Adipocyte (in vitro differentiated cells): ENCODE measurements around the gene TWF2.

Experiments used
- DNase-seq: peaks from one replicate; pipeline ENCODE4 v3.0.0-alpha.2; 2015; ENCODE audit warnings: low read depth
- H3K27me3 ChIP-seq: replicated peaks from 2 replicates; pipeline ENCODE4 v1.7.0; 2013; ENCODE audit warnings: mild to moderate bottlenecking, low read length, moderate library complexity; ENCODE audit not compliant: control insufficient read depth, insufficient read depth
- H3K36me3 ChIP-seq: 2 replicates; pipeline ENCODE4 v1.7.0; 2013; ENCODE audit warnings: low read length, mild to moderate bottlenecking, moderate library complexity; ENCODE audit not compliant: control insufficient read depth, insufficient read depth, severe bottlenecking
- H3K4me1 ChIP-seq: 2 replicates; pipeline ENCODE4 v1.7.0; 2013; ENCODE audit warnings: mild to moderate bottlenecking, low read length, moderate library complexity; ENCODE audit not compliant: control insufficient read depth, insufficient read depth
- H3K4me3 ChIP-seq: 2 replicates; pipeline ENCODE4 v1.7.0; 2013; ENCODE audit warnings: mild to moderate bottlenecking, low read length, moderate library complexity
- H3K9ac ChIP-seq: 2 replicates; pipeline ENCODE4 v1.7.0; 2013; ENCODE audit warnings: mild to moderate bottlenecking, low read length, moderate library complexity
- H3K9me3 ChIP-seq: 2 replicates; pipeline ENCODE4 v1.7.0; 2013; ENCODE audit warnings: mild to moderate bottlenecking, low read length, moderate library complexity; ENCODE audit not compliant: control insufficient read depth

Gene TWF2

GRCh38 chr3:52257911-52258310, 19.0 kb upstream of the TWF2 start:
- no peaks in the 10 kb centered on the region for H3K9me3 ChIP-seq
- H3K9ac ChIP-seq, result no peak overlapping the region
- peaks cover 98% of the 10 kb centered on the region for H3K36me3 ChIP-seq

DNA sequence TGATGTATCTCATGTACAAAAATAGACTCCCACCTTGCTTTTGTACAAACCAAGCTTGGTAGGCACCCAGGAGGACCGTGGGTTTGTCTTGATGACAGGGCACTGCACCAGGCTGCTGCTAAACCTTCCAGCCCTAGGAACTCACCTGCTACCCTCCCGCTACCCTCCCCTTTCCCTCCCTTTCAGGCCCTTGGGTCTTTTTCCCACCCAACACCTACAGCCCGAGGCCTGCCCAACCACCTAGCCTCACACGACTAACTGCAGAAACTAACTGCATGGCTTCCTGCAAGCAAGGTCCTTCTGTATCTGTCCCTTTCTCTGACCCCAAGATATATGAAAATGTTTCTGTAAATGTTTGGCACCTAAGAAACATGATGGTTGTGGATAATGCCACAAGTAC, 17.7 kb upstream of the TWF2 start:
- H3K36me3 ChIP-seq, result peaks cover 95% of the 10 kb centered on the region
- no peaks in the 10 kb centered on the region for H3K4me1 ChIP-seq
- no peak overlapping the region for H3K9ac ChIP-seq
- no peaks in the 10 kb centered on the region for H3K27me3 ChIP-seq
- H3K4me3 ChIP-seq, result no peak overlapping the region
- DNase-seq, result no peak
- no peaks in the 10 kb centered on the region for H3K9me3 ChIP-seq

More at GRCh38 chr3:52257911-52258310, 19.0 kb upstream of the TWF2 start:
- DNase-seq, result no peak
- H3K4me3 ChIP-seq, result no peak overlapping the region
- H3K4me1 ChIP-seq, result no peaks in the 10 kb centered on the region
- H3K27me3 ChIP-seq, result no peaks in the 10 kb centered on the region

- Histone ChIP-seq H3K4me3 (no peak overlapping the region), H3K27me3 (no peaks in the 10 kb centered on the region), H3K36me3 (peaks cover 95% of the 10 kb centered on the region), H3K9me3 (no peaks in the 10 kb centered on the region), H3K4me1 (no peaks in the 10 kb centered on the region), H3K9ac (no peak overlapping the region)
- DNase-seq, result no peak
Observed at GRCh38 chr3:52256159-52256558, 17.2 kb upstream of the TWF2 start.

GRCh38 chr3:52254608-52255007, 15.7 kb upstream of the TWF2 start:
- no peak for DNase-seq
- Histone ChIP-seq H3K27me3 (no peaks in the 10 kb centered on the region), H3K4me1 (no peaks in the 10 kb centered on the region), H3K9ac (no peak overlapping the region), H3K36me3 (peaks cover 96% of the 10 kb centered on the region), H3K9me3 (no peaks in the 10 kb centered on the region), H3K4me3 (no peak overlapping the region)

- no peaks in the 10 kb centered on the region for H3K4me1 ChIP-seq
- no peak overlapping the region for H3K4me3 ChIP-seq
- no peak for DNase-seq
- H3K9me3 ChIP-seq, result no peaks in the 10 kb centered on the region
- no peak overlapping the region for H3K9ac ChIP-seq
- H3K27me3 ChIP-seq, result no peaks in the 10 kb centered on the region
- peaks cover 96% of the 10 kb centered on the region for H3K36me3 ChIP-seq
Observed at GRCh38 chr3:52253314-52254304, 14.7 kb upstream of the TWF2 start.

DNA sequence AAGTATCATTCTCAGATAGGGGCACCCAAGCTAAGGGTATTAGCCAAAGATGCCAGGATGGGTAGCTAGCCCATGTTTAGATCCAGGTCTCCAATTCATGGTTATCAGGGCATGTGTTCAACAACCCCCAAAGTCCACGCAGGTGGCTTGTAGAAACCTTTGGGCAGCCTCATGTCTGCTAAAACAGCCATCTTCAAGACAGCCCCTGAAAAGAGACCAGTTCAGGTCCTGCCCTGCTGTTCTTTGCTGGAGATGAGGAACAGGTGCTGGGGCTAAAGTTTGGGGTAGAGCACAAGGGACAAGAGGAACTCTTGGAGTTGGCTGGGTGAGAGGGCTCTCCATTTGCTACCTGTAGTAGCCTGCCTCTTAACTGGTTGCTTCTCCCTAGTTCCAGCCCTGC, 11.2 kb upstream of the TWF2 start:
- H3K9me3 ChIP-seq, result no peaks in the 10 kb centered on the region
- peaks cover 63% of the 10 kb centered on the region for H3K36me3 ChIP-seq
- no peak overlapping the region for H3K9ac ChIP-seq
- H3K4me1 ChIP-seq, result peaks cover 14% of the 10 kb centered on the region
- no peaks in the 10 kb centered on the region for H3K27me3 ChIP-seq
- no peak for DNase-seq
- H3K4me3 ChIP-seq, result no peak overlapping the region

- Histone ChIP-seq H3K4me3 (no peak overlapping the region), H3K36me3 (peaks cover 59% of the 10 kb centered on the region), H3K27me3 (no peaks in the 10 kb centered on the region), H3K4me1 (peaks cover 19% of the 10 kb centered on the region), H3K9ac (no peak overlapping the region), H3K9me3 (no peaks in the 10 kb centered on the region)
- DNase-seq, result no peak
Observed at GRCh38 chr3:52249683-52250082, 10.7 kb upstream of the TWF2 start.

- Histone ChIP-seq H3K9me3 (no peaks in the 10 kb centered on the region), H3K4me1 (peaks cover 24% of the 10 kb centered on the region), H3K9ac (no peak overlapping the region), H3K36me3 (peaks cover 53% of the 10 kb centered on the region), H3K4me3 (no peak overlapping the region), H3K27me3 (no peaks in the 10 kb centered on the region)
- no peak for DNase-seq
Observed at GRCh38 chr3:52248816-52249547, 10.0 kb upstream of the TWF2 start.

GRCh38 chr3:52248165-52248541, 9.2 kb upstream of the TWF2 start:
- H3K36me3 ChIP-seq, result peaks cover 45% of the 10 kb centered on the region
- H3K9me3 ChIP-seq, result no peaks in the 10 kb centered on the region
- no peaks in the 10 kb centered on the region for H3K27me3 ChIP-seq
- DNase-seq, result no peak
- no peak overlapping the region for H3K9ac ChIP-seq
- no peak overlapping the region for H3K4me3 ChIP-seq
- peaks cover 25% of the 10 kb centered on the region for H3K4me1 ChIP-seq

- H3K4me1 ChIP-seq, result peaks cover 25% of the 10 kb centered on the region
- peaks cover 41% of the 10 kb centered on the region for H3K36me3 ChIP-seq
- DNase-seq, result no peak
- no peak overlapping the region for H3K9ac ChIP-seq
- no peaks in the 10 kb centered on the region for H3K27me3 ChIP-seq
- H3K4me3 ChIP-seq, result no peak overlapping the region
- no peaks in the 10 kb centered on the region for H3K9me3 ChIP-seq
Observed at GRCh38 chr3:52247409-52248164, 8.6 kb upstream of the TWF2 start.
